Prostate gland (tissue), 2 donors: ENCODE results near the gene KHDC4.

ENCODE experiments used
- POLR2A ChIP-seq: fragments of 450-650 bp; IDR thresholded peaks from one replicate; pipeline ENCODE4 v1.6.1; 2016; ENCODE audit warnings: antibody characterized with exemption, mild to moderate bottlenecking
- POLR2AphosphoS5 ChIP-seq: sonication (generic); formaldehyde crosslinking; IDR thresholded peaks from one replicate; pipeline ENCODE4 v1.6.1; 2017; ENCODE audit warnings: antibody characterized with exemption
- TF ChIP-seq, protein P1 (sequence below), 4 experiments: fragments of 200-600 bp in 2 of 4; fragments of 450-650 bp in 2 of 4; sonication (generic) in 2 of 4; IDR thresholded peaks; 1 replicate in 3 of 4; 2 replicates in 1 of 4; pipeline ENCODE4 v1.5.1; 2016 to 2019; ENCODE audit warnings: antibody characterized with exemption in 4 of 4, mild to moderate bottlenecking in 2 of 4, moderate library complexity in 2 of 4

DNA sequence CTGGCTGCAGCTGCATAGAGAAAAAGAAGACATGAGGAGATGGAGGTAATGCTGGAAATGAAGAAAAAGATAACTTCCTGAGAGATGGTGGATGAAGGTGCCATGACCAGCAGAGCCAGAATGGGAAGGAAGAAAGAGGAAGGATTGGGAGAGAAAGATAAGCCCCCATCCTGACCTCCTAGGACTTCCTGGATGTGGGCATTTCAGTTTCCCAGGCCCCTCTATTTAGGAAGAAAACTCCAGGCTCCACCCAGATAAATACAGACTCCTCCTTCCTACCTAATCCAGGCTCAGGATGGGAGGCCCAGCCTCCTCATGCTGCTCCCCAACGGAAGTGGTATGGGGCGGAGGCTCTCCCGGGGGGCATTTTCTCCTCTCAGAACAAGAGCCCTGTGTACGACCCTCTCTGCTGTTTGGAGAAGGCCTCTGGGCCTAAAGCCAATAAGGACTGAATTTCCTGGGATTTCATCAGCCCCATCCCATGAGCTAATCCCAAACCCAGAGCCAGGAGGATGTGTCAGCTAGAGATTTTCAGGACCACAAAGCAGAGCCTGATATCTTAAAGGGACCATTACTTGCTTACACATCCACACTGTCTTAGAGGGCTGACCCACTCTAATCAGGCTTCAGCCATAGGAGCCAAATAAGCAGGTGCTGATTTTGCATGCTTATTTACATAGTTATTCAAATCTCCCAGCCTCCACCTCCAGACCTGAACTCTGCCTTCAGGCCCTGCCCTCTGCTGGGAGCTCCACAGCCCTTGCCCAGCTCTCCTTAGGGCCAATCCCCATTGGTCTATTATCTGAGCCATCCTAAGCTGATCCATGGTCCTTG is 49.2 kb upstream of the KHDC4 start:
- TF ChIP-seq POLR2AphosphoS5 (no peak), POLR2A (no peak)
- TF ChIP-seq, protein P1, sequence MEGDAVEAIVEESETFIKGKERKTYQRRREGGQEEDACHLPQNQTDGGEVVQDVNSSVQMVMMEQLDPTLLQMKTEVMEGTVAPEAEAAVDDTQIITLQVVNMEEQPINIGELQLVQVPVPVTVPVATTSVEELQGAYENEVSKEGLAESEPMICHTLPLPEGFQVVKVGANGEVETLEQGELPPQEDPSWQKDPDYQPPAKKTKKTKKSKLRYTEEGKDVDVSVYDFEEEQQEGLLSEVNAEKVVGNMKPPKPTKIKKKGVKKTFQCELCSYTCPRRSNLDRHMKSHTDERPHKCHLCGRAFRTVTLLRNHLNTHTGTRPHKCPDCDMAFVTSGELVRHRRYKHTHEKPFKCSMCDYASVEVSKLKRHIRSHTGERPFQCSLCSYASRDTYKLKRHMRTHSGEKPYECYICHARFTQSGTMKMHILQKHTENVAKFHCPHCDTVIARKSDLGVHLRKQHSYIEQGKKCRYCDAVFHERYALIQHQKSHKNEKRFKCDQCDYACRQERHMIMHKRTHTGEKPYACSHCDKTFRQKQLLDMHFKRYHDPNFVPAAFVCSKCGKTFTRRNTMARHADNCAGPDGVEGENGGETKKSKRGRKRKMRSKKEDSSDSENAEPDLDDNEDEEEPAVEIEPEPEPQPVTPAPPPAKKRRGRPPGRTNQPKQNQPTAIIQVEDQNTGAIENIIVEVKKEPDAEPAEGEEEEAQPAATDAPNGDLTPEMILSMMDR (IDR thresholded peaks at IDR 0.05) = no peak
